GM23248 (cell line): Measurements from ENCODE around the gene EPHB3. TPM values are rescaled to one million over a fixed set of nuclear protein-coding genes. Genes with fewer than 3 reads are reported as not detected.

Source experiments
- DNase-seq: peaks from one replicate; pipeline ENCODE4 v3.0.0-alpha.2; 2015
- H2AFZ ChIP-seq: fragments of 200-600 bp; sonication (generic); 2 replicates; pipeline ENCODE4 v1.6.1; 2016; ENCODE audit warnings: antibody characterized with exemption
- H3F3A ChIP-seq: fragments of 200-600 bp; sonication (generic); 2 replicates; pipeline ENCODE4 v1.6.1; 2016; ENCODE audit warnings: mild to moderate bottlenecking, antibody characterized with exemption, mixed run types; ENCODE audit not compliant: insufficient read depth
- H3K27ac ChIP-seq: fragments of 200-600 bp; sonication (generic); 2 replicates; pipeline ENCODE4 v1.5.1; 2016; ENCODE audit warnings: mild to moderate bottlenecking
- H3K27me3 ChIP-seq: fragments of 200-600 bp; sonication (generic); replicated peaks from 2 replicates; pipeline ENCODE4 v1.6.1; 2016; ENCODE audit warnings: mild to moderate bottlenecking; ENCODE audit not compliant: insufficient read depth
- H3K36me3 ChIP-seq: fragments of 200-600 bp; sonication (generic); 2 replicates; pipeline ENCODE4 v1.6.1; 2016; ENCODE audit warnings: low read depth, mild to moderate bottlenecking
- H3K4me1 ChIP-seq: fragments of 200-600 bp; sonication (generic); 2 replicates; pipeline ENCODE4 v1.6.1; 2016; ENCODE audit warnings: mild to moderate bottlenecking; ENCODE audit not compliant: insufficient read depth
- H3K4me2 ChIP-seq: fragments of 200-600 bp; sonication (generic); one replicate; pipeline ENCODE4 v1.6.1; 2016; ENCODE audit warnings: mild to moderate bottlenecking; ENCODE audit not compliant: unreplicated experiment
- H3K4me3 ChIP-seq: fragments of 200-600 bp; sonication (generic); 2 replicates; pipeline ENCODE4 v1.5.1; 2016; ENCODE audit warnings: mild to moderate bottlenecking
- H3K79me2 ChIP-seq: fragments of 200-600 bp; sonication (generic); 2 replicates; pipeline ENCODE4 v1.6.1; 2016; ENCODE audit warnings: mild to moderate bottlenecking; ENCODE audit not compliant: insufficient read depth
- H3K9ac ChIP-seq: fragments of 200-600 bp; sonication (generic); 2 replicates; pipeline ENCODE4 v1.6.1; 2016; ENCODE audit warnings: mild to moderate bottlenecking
- H3K9me2 ChIP-seq: fragments of 200-600 bp; sonication (generic); 2 replicates; pipeline ENCODE4 v1.6.1; 2016; ENCODE audit warnings: mixed run types, mild to moderate bottlenecking, moderate library complexity; ENCODE audit not compliant: insufficient read depth
- H3K9me3 ChIP-seq: fragments of 200-600 bp; sonication (generic); one replicate; pipeline ENCODE4 v1.6.1; 2017; ENCODE audit warnings: low read depth
- H4K20me1 ChIP-seq: fragments of 200-600 bp; sonication (generic); 2 replicates; pipeline ENCODE4 v1.6.0; 2016; ENCODE audit not compliant: insufficient read depth
- EZH2 ChIP-seq: fragments of 200-600 bp; sonication (generic); IDR thresholded peaks from 2 replicates; pipeline ENCODE4 v1.6.1; 2018; ENCODE audit warnings: antibody characterized with exemption, mild to moderate bottlenecking; ENCODE audit not compliant: insufficient read depth, poor library complexity, severe bottlenecking
- EZH2phosphoT487 ChIP-seq: fragments of 200-600 bp; sonication (generic); IDR thresholded peaks from 2 replicates; pipeline ENCODE4 v1.6.1; 2018; ENCODE audit warnings: antibody characterized with exemption, moderate library complexity, mild to moderate bottlenecking, low read depth; ENCODE audit not compliant: insufficient read depth
- WGBS, 2 experiments: methylation state at CpG; one replicate each; pipeline ENCODE4 v1.1.6; 2015 to 2017; ENCODE audit warnings: low lambda C conversion rate in 2 of 2, low coverage in 1 of 2; ENCODE audit errors: missing lambda C conversion rate in 2 of 2; 5-methylcytosine and 5-hydroxymethylcytosine counted together
- in situ Hi-C: fragments of 300-500 bp; cut with MboI; formaldehyde crosslinking; loops from 2 replicates; pipeline ENCODE4 v1.15.0; 2020
- polyA plus RNA-seq: library from polyadenylated mRNA; unstranded; fragments of >200 nt; fragmentation: Nextera tagmentation; extraction: Ambion mirVana; gene quantifications from 2 replicates; pipeline ENCODE4 v1.2.1, GENCODE V29; 2016
- total RNA-seq: library from RNA; depleted of rRNA; stranded (reverse); fragments of >200 nt; shearing (Covaris generic); gene quantifications from 2 replicates; pipeline ENCODE4 v1.2.3, GENCODE V29; 2014

EPHB3 gene
- total and polyA plus RNA-seq, 2 experiments from 2014 or later = 1.7 to 3.0 TPM

- no peak for DNase-seq
- TF ChIP-seq EZH2 (no peak), EZH2phosphoT487 (no peak)
- H3F3A ChIP-seq = no peaks in the 10 kb centered on the region; the same call in 1 of the 2 replicates
These were observed 41.0 kb downstream of the EPHB3 start for GRCh38 chr3:184602372-184603150.

GRCh38 chr3:184603151-184604030 is 41.8 kb downstream of the EPHB3 start:
- Histone ChIP-seq H3K4me2 (peak overlapping the region; percentile 72), H4K20me1 (no peaks in the 10 kb centered on the region), H3K79me2 (no peaks in the 10 kb centered on the region), H3F3A (no peaks in the 10 kb centered on the region; the same call in 1 of the 2 replicates), H2AFZ (peak overlapping the region; percentile 66), H3K9me2 (no peaks in the 10 kb centered on the region), H3K36me3 (no peaks in the 10 kb centered on the region), H3K27ac (no peak overlapping the region), H3K4me1 (no peaks in the 10 kb centered on the region), H3K4me3 (peak overlapping the region; percentile 69), H3K9ac (no peak overlapping the region), H3K27me3 (peaks cover 34% of the 10 kb centered on the region), H3K9me3 (no peaks in the 10 kb centered on the region)
- TF ChIP-seq EZH2 (peak; percentile 36), EZH2phosphoT487 (no peak)
- no peak for DNase-seq
- in situ Hi-C loops = no loop called here
- WGBS, 2 experiments = 77 to 82% methylated on average over 19 to 20 of the region's 20 CpGs

More at GRCh38 chr3:184602372-184603150, 41.0 kb downstream of the EPHB3 start:
- Histone ChIP-seq H4K20me1 (no peaks in the 10 kb centered on the region), H3K4me3 (no peak overlapping the region), H3K27ac (no peak overlapping the region), H3K9ac (no peak overlapping the region), H3K4me1 (no peaks in the 10 kb centered on the region), H3K9me2 (no peaks in the 10 kb centered on the region), H3K4me2 (no peak overlapping the region), H3K9me3 (no peaks in the 10 kb centered on the region), H3K27me3 (peaks cover 34% of the 10 kb centered on the region), H3K36me3 (no peaks in the 10 kb centered on the region), H2AFZ (no peak overlapping the region), H3K79me2 (no peaks in the 10 kb centered on the region)
- in situ Hi-C loops = no loop called here
- WGBS, 2 experiments = 48 to 66% methylated on average over 9 to 14 of the region's 14 CpGs

GRCh38 chr3:184604039-184604601 is 42.5 kb downstream of the EPHB3 start:
- Histone ChIP-seq H3K27me3 (peaks cover 34% of the 10 kb centered on the region), H3K27ac (no peak overlapping the region), H3K9me3 (no peaks in the 10 kb centered on the region), H3K4me1 (no peaks in the 10 kb centered on the region), H3K79me2 (no peaks in the 10 kb centered on the region), H4K20me1 (no peaks in the 10 kb centered on the region), H2AFZ (peak overlapping the region; percentile 66), H3K4me2 (peak overlapping the region; percentile 72), H3K36me3 (no peaks in the 10 kb centered on the region), H3F3A (no peaks in the 10 kb centered on the region; the same call in 1 of the 2 replicates), H3K9me2 (no peaks in the 10 kb centered on the region), H3K4me3 (peak overlapping the region; percentile 69), H3K9ac (no peak overlapping the region)
- no peak for TF ChIP-seq EZH2
- no peak for TF ChIP-seq EZH2phosphoT487
- in situ Hi-C loops = no loop called here
- peak; percentile 48 for DNase-seq
- 2% methylated on average over 23 to 34 of the region's 56 CpGs for WGBS, 2 experiments

GRCh38 chr3:184604615-184605290 is 43.2 kb downstream of the EPHB3 start:
- TF ChIP-seq EZH2phosphoT487 = no peak
- TF ChIP-seq EZH2 = no peak
- Histone ChIP-seq H3K4me2 (peak overlapping the region; percentile 72), H3K36me3 (no peaks in the 10 kb centered on the region), H4K20me1 (no peaks in the 10 kb centered on the region), H3K9ac (no peak overlapping the region), H3K9me3 (no peaks in the 10 kb centered on the region), H3F3A (no peaks in the 10 kb centered on the region; the same call in 1 of the 2 replicates), H3K27me3 (peaks cover 34% of the 10 kb centered on the region), H3K27ac (no peak overlapping the region), H2AFZ (peak overlapping the region; percentile 66), H3K4me1 (no peaks in the 10 kb centered on the region), H3K79me2 (no peaks in the 10 kb centered on the region), H3K9me2 (no peaks in the 10 kb centered on the region), H3K4me3 (peak overlapping the region; percentile 69)
- in situ Hi-C loops = no loop called here
- WGBS, 2 experiments = 50 to 52% methylated on average over 20 of the region's 20 CpGs
- no peak for DNase-seq
